Measurements from ENCODE around the gene XRCC3. TPM values are rescaled to one million over a fixed set of nuclear protein-coding genes. Genes with fewer than 3 reads are reported as not detected.

XRCC3 gene
- total and polyA plus RNA-seq, 2 experiments from 2014 or later, result 4.0 to 20.3 TPM

DNA sequence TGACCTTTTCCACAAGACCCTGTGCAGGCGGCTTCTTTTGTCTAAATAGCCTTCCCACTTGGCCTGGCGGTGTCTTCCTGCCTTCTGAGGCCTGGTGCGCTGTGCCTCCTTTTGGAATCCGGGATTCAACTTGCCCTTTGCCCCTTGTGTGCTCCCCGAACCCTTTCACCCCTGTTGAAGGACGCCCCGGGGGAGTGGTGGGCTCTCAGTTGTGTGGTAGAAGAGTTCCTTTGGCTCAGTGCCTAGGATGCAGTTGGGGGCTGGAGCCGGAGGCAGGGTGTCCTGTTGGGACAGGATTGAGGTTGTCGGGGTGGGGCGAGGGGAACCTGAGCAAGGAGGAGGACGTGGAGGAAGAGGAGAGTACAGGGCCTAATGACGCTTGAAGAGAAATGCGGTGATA lies 51.7 kb downstream of the XRCC3 start:
- Histone ChIP-seq H3K9ac (peak overlapping the region; percentile 71), H4K20me1 (ENCODE audit: insufficient read depth) (no peaks in the 10 kb centered on the region), H3K27ac (peak overlapping the region; percentile 94), H3K9me2 (ENCODE audit: insufficient read depth) (no peaks in the 10 kb centered on the region), H3K9me3 (ENCODE audit: low read depth) (no peaks in the 10 kb centered on the region), H3K4me3 (no peak overlapping the region), H3F3A (ENCODE audit: insufficient read depth) (peaks cover 71% of the 10 kb centered on the region), H3K27me3 (replicated peaks; ENCODE audit: insufficient read depth) (no peaks in the 10 kb centered on the region), H3K79me2 (ENCODE audit: insufficient read depth) (peaks cover 87% of the 10 kb centered on the region), H3K36me3 (ENCODE audit: low read depth) (peaks cover 62% of the 10 kb centered on the region), H3K4me1 (ENCODE audit: insufficient read depth) (peaks cover 27% of the 10 kb centered on the region), H3K4me2 (ENCODE audit: unreplicated experiment) (peak overlapping the region; percentile 53), H2AFZ (no peak overlapping the region)
- TF ChIP-seq EZH2 (IDR thresholded peaks at IDR 0.05; ENCODE audit: insufficient read depth, poor library complexity, severe bottlenecking) (no peak), EZH2phosphoT487 (IDR thresholded peaks at IDR 0.05; ENCODE audit: insufficient read depth, low read depth) (no peak)
- no peak for DNase-seq
- 94 to 96% methylated on average over 13 of the region's 13 CpGs for WGBS, 2 experiments (ENCODE audit: low coverage in 1 of 2, low lambda C conversion rate in 2 of 2, missing lambda C conversion rate in 2 of 2)
- in situ Hi-C loops (cut with MboI), result no loop called here

- in situ Hi-C loops (cut with MboI), result no loop called here
These were observed 52.7 kb downstream of the XRCC3 start for GRCh38 chr14:103662591-103662990.

DNA sequence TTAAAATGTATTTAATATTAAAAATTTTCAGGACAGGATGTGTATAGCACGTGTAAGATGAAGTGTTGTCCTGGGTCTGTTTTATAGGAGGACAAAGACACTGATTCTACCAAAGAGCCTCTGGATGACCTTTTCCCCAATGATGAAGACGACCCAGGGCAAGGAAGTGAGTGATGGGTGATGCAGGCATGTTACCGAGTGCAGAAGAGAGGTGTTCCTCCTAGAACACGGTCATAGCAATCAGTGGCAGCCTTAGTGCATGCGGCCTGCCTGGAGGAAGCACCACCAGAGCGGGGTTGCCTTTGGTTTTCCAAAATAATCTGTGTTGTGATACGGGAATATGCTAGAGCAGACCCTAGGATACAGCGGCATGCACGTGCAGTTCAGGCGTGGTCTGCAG lies 53.2 kb downstream of the XRCC3 start:
- no peaks in the 10 kb centered on the region for H3K9me3 ChIP-seq (ENCODE audit: low read depth)
- peak overlapping the region; percentile 10; the same call in 1 of the 2 replicates for H3K27ac ChIP-seq
- H2AFZ ChIP-seq, result no peak overlapping the region
- no peak for DNase-seq
- peaks cover 69% of the 10 kb centered on the region for H3F3A ChIP-seq (ENCODE audit: insufficient read depth)
- H4K20me1 ChIP-seq (ENCODE audit: insufficient read depth), result peaks cover 4% of the 10 kb centered on the region; the same call in 1 of the 2 replicates
- peaks cover 38% of the 10 kb centered on the region for H3K4me1 ChIP-seq (ENCODE audit: insufficient read depth)
- H3K36me3 ChIP-seq (ENCODE audit: low read depth), result peaks cover 60% of the 10 kb centered on the region
- 80 to 82% methylated on average over 10 of the region's 10 CpGs for WGBS, 2 experiments (ENCODE audit: low coverage in 1 of 2, low lambda C conversion rate in 2 of 2, missing lambda C conversion rate in 2 of 2)
- no peak overlapping the region for H3K9ac ChIP-seq
- H3K9me2 ChIP-seq (ENCODE audit: insufficient read depth), result no peaks in the 10 kb centered on the region
- TF ChIP-seq EZH2phosphoT487 (IDR thresholded peaks at IDR 0.05; ENCODE audit: insufficient read depth, low read depth) (no peak), EZH2 (IDR thresholded peaks at IDR 0.05; ENCODE audit: insufficient read depth, poor library complexity, severe bottlenecking) (no peak)
- no peak overlapping the region for H3K4me2 ChIP-seq (ENCODE audit: unreplicated experiment)
- peaks cover 85% of the 10 kb centered on the region for H3K79me2 ChIP-seq (ENCODE audit: insufficient read depth)
- no peaks in the 10 kb centered on the region for H3K27me3 ChIP-seq (replicated peaks; ENCODE audit: insufficient read depth)
- no peak overlapping the region for H3K4me3 ChIP-seq
- in situ Hi-C loops (cut with MboI), result no loop called here

More at GRCh38 chr14:103662591-103662990, 52.7 kb downstream of the XRCC3 start:
- Histone ChIP-seq H3K79me2 (ENCODE audit: insufficient read depth) (peaks cover 86% of the 10 kb centered on the region), H4K20me1 (ENCODE audit: insufficient read depth) (no peaks in the 10 kb centered on the region), H3K36me3 (ENCODE audit: low read depth) (peaks cover 62% of the 10 kb centered on the region), H2AFZ (no peak overlapping the region), H3K9ac (no peak overlapping the region), H3K4me1 (ENCODE audit: insufficient read depth) (peaks cover 34% of the 10 kb centered on the region), H3K9me2 (ENCODE audit: insufficient read depth) (no peaks in the 10 kb centered on the region), H3F3A (ENCODE audit: insufficient read depth) (peaks cover 70% of the 10 kb centered on the region), H3K27me3 (replicated peaks; ENCODE audit: insufficient read depth) (no peaks in the 10 kb centered on the region), H3K27ac (peak overlapping the region; percentile 94), H3K4me2 (ENCODE audit: unreplicated experiment) (no peak overlapping the region), H3K9me3 (ENCODE audit: low read depth) (no peaks in the 10 kb centered on the region), H3K4me3 (no peak overlapping the region)
- WGBS, 2 experiments (ENCODE audit: low coverage in 1 of 2, low lambda C conversion rate in 2 of 2, missing lambda C conversion rate in 2 of 2), result 94 to 99% methylated on average over 17 of the region's 17 CpGs
- TF ChIP-seq EZH2phosphoT487 (IDR thresholded peaks at IDR 0.05; ENCODE audit: insufficient read depth, low read depth) (no peak), EZH2 (IDR thresholded peaks at IDR 0.05; ENCODE audit: insufficient read depth, poor library complexity, severe bottlenecking) (no peak)
- no peak for DNase-seq

DNA sequence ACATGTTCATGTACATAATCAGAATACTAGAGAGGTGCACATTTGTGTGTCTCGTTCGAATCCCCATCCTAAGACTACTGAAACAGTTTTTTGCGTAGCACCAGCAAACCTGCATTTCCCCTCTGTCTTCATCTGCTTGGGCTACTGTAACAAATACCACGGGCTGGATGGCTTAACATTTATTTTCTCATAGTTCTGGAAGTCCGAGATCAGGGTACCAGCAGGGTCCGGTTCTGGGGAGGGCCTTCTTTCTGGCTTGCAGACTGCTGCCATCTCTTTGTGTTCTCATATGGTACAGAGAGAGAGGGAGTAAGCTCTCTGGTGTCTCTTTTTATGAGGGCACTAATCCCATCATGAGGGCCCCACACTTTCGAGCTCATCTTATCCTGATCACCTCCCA lies 55.6 kb downstream of the XRCC3 start:
- Histone ChIP-seq H2AFZ (no peak overlapping the region), H3K27me3 (replicated peaks; ENCODE audit: insufficient read depth) (no peaks in the 10 kb centered on the region), H3K9me3 (ENCODE audit: low read depth) (no peaks in the 10 kb centered on the region), H3K36me3 (ENCODE audit: low read depth) (peaks cover 74% of the 10 kb centered on the region), H3K4me3 (no peak overlapping the region), H3K9me2 (ENCODE audit: insufficient read depth) (no peaks in the 10 kb centered on the region), H3K27ac (0 out of 2 replicates have a peak overlapping the region, but pooled peaks have one; percentile 12), H3F3A (ENCODE audit: insufficient read depth) (peaks cover 66% of the 10 kb centered on the region), H4K20me1 (ENCODE audit: insufficient read depth) (peaks cover 10% of the 10 kb centered on the region; the same call in 1 of the 2 replicates), H3K9ac (no peak overlapping the region), H3K79me2 (ENCODE audit: insufficient read depth) (peaks cover 88% of the 10 kb centered on the region), H3K4me1 (ENCODE audit: insufficient read depth) (peaks cover 49% of the 10 kb centered on the region), H3K4me2 (ENCODE audit: unreplicated experiment) (no peak overlapping the region)
- in situ Hi-C loops (cut with MboI), result no loop called here
- 89 to 90% methylated on average over 7 of the region's 7 CpGs for WGBS, 2 experiments (ENCODE audit: low coverage in 1 of 2, low lambda C conversion rate in 2 of 2, missing lambda C conversion rate in 2 of 2)
- TF ChIP-seq EZH2phosphoT487 (IDR thresholded peaks at IDR 0.05; ENCODE audit: insufficient read depth, low read depth) (no peak), EZH2 (IDR thresholded peaks at IDR 0.05; ENCODE audit: insufficient read depth, poor library complexity, severe bottlenecking) (no peak)
- DNase-seq, result no peak
